Heart right ventricle (tissue), 16 donors: ENCODE data around the gene DNM3. TPM values are rescaled to one million over a fixed set of nuclear protein-coding genes. Genes with fewer than 3 reads are reported as not detected.

Experiments used
- ATAC-seq, 8 donors: fragments of 200-7000 bp; cut with Tn5 transposase; one replicate each; pipeline ENCODE4 v1.9.1; 2020; ENCODE audit warnings: mild to moderate bottlenecking in 8 of 8, moderate library complexity in 8 of 8, moderate number of reproducible peaks in 1 of 8
- DNase-seq, 2 donors: peaks; one replicate each; pipeline ENCODE4 v3.0.0-alpha.2; 2020
- H3K27ac ChIP-seq, 10 donors: fragments of 200-600 bp; sonication (generic) in 2 of 10; one replicate each; pipeline versions ENCODE4 v1.5.0 to v1.8.0; 2020 to 2022; ENCODE audit warnings: mild to moderate bottlenecking in 3 of 10
- H3K27me3 ChIP-seq, 7 donors: fragments of 200-600 bp; one replicate each; pipeline ENCODE4 v1.8.0; 2021 to 2022; ENCODE audit warnings: mild to moderate bottlenecking in 2 of 7
- H3K36me3 ChIP-seq, 9 donors: fragments of 200-600 bp; sonication (generic) in 1 of 9; one replicate each; pipeline versions ENCODE4 v1.5.0 to v1.8.0; 2020 to 2022; ENCODE audit warnings: mild to moderate bottlenecking in 2 of 9
- H3K4me1 ChIP-seq, 9 donors: fragments of 200-600 bp; sonication (generic) in 1 of 9; one replicate each; pipeline versions ENCODE4 v1.5.0 to v1.8.0; 2020 to 2022; ENCODE audit warnings: mild to moderate bottlenecking in 4 of 9
- H3K4me3 ChIP-seq, 10 donors: fragments of 200-600 bp; sonication (generic) in 2 of 10; one replicate each; pipeline versions ENCODE4 v1.5.0 to v1.8.0; 2020 to 2022; ENCODE audit warnings: mild to moderate bottlenecking in 7 of 10, moderate library complexity in 2 of 10
- H3K9me3 ChIP-seq, 11 donors: fragments of 200-600 bp in 10 of 11; sonication (generic) in 2 of 11; one replicate each; pipeline versions ENCODE4 v1.5.0 to v1.8.0; 2013 to 2022; ENCODE audit warnings: mild to moderate bottlenecking in 2 of 11, control low read depth in 1 of 11, moderate library complexity in 1 of 11
- CTCF ChIP-seq, 9 donors: fragments of 200-600 bp; sonication (generic) in 2 of 9; IDR thresholded peaks; one replicate each; pipeline versions ENCODE4 v1.5.0 to v1.8.0; 2021 to 2022; ENCODE audit warnings: antibody characterized with exemption in 9 of 9, mild to moderate bottlenecking in 5 of 9, moderate library complexity in 1 of 9
- WGBS, 2 donors: extraction: QIAGEN DNeasy Blood & Tissue Kit; methylation state at CpG; one replicate each; pipeline ENCODE4 v1.1.7; 2013; ENCODE audit warnings: inconsistent platforms in 1 of 2; 5-methylcytosine and 5-hydroxymethylcytosine counted together
- intact Hi-C, 10 donors: fragments of 100-400 bp; cut with DNase I; formaldehyde crosslinking; loops; one replicate each; pipeline versions ENCODE4 v1.11.1 to v1.14.2; 2022
- polyA plus RNA-seq, 2 donors: library from polyadenylated mRNA; stranded (reverse); fragments of 200-250 nt; gene quantifications; one replicate each; pipeline ENCODE4 v1.2.3, GENCODE V29; 2013
- total RNA-seq, 10 donors: library from RNA; stranded (reverse); fragmentation: NEBNext Ultra II Directional in 3 of 10; extraction: Animal tissue kit (Norgen Biotek cat#: 25700) in 3 of 10; gene quantifications; one replicate each; pipeline versions ENCODE4 v1.2.1 to v1.2.4, GENCODE V29; 2021 to 2023
- donor health status: Arrhythmogenic right ventricular cardiomyopathy.
- donor health status: ischemic (EF 13 %, LVEDD 7.1; RV severe dilation, severe dysfunction).
- donor health status: healthy with polysubstance abuse.
- donor health status: DM: no; HTN: yes; CAD: no.
- donor health status: DM: no; HTN: no; CAD: no.
- donor health status: ischemic (EF 25% LVEDD 6.9; RV normal size, moderate dysfunction).
- donor health status: ischemic (EF 25% LVEDD 5.7; RV mildly dilated, moderate dysfunction).
- donor health status: healthy.
- donor health status: DM: yes; HTN: yes; CAD: no.
- donor health status: Ischemic cardiomyopathy.
- donor health status: ischemic (EF 35%, LVEDD 5.7; RV mildly dilated, moderate dysfunction).
- donor health status: nonischemic (EF 11% LVEDD 7.7; RV severe dilation, severe dysfunction).
- donor health status: DM: yes; HTN: yes; CAD: no.
- donor health status: PGD.
- donor health status: ischemic (EF 29% LVEDD 5.4; RV normal size, mild dysfunction).
- donor health status: nonischemic (EF 23%, LVEDD 6.1; RV moderate dilation, normal function).

Gene DNM3
- total and polyA plus RNA-seq, 12 donors, result 0.77 to 2.8 (median 2.2) TPM

- H3K27me3 ChIP-seq, result no peaks in the 10 kb centered on the region
- H3K4me1 ChIP-seq, result peaks cover 8 to 59% (median 49%) of the 10 kb centered on the region in 9 donors
- TF ChIP-seq CTCF (IDR thresholded peaks at IDR 0.05), result no peak
- no peaks in the 10 kb centered on the region for H3K36me3 ChIP-seq
- peak in 3 of 8 donors; percentile 8 to 27 (median 22) for ATAC-seq
- 53 to 68% methylated on average over 5 of the region's 5 CpGs for WGBS, 2 donors
- DNase-seq, result no peak
- H3K4me3 ChIP-seq, result peak overlapping the region in 6 of 10 donors; percentile 3 to 27 (median 12)
- intact Hi-C loops, result loop anchor here in 2 of 10 donors (5.0 kb wide), 1 partner anchor 39 kb away; no protein-coding TSS in a partner anchor
- H3K27ac ChIP-seq, result peak overlapping the region; percentile 53 to 88 (median 82)
- H3K9me3 ChIP-seq, result no peaks in the 10 kb centered on the region
Observed at GRCh38 chr1:172357753-172358385, 516.6 kb downstream of the DNM3 start.

DNA sequence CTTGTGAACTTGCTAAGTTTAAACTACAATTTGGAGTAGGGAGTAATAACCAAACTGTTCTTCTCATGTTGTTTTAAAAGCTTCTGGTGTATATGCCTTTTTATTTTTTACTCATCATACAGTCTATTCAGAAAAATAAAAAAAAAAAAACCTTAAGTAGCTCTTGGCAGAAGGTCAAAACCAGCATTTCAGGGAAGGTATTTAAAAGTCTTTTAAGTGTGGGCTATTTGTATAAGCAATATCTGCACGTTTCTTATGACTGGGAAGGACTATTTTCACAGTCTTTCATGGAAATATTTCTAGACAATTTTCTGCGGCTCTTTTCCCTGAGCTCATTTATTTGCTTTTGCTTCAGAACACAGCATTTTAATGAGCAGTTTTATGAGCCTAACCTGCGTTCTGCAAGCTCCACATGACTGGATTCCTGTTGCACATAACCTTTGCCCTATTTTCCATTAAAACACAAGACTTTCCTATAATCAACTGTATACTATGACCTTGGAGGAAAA, 518.2 kb downstream of the DNM3 start:
- WGBS, 2 donors, result 24 to 29% methylated on average over 3 of the region's 3 CpGs

GRCh38 chr1:172360511-172360910, 519.2 kb downstream of the DNM3 start:
- no peak for DNase-seq
- intact Hi-C loops, result no loop called here
- Histone ChIP-seq H3K4me1 (peaks cover 8 to 59% (median 49%) of the 10 kb centered on the region in 9 donors), H3K9me3 (peaks cover 0 to 2% (median 0%) of the 10 kb centered on the region in 11 donors), H3K27me3 (no peaks in the 10 kb centered on the region), H3K36me3 (no peaks in the 10 kb centered on the region), H3K4me3 (no peak overlapping the region), H3K27ac (peak overlapping the region in 5 of 10 donors; percentile 9 to 88 (median 84))
- TF ChIP-seq CTCF (IDR thresholded peaks at IDR 0.05), result no peak
- ATAC-seq, result no peak
- 79 to 81% methylated on average over 2 of the region's 2 CpGs for WGBS, 2 donors

More for the DNA sequence above, 518.2 kb downstream of the DNM3 start:
- intact Hi-C loops, result loop anchor here in 2 of 10 donors (5.0 kb wide), 1 partner anchor 38 kb away; no protein-coding TSS in a partner anchor
- DNase-seq (no peak), ATAC-seq (no peak)
- no peaks in the 10 kb centered on the region for H3K27me3 ChIP-seq
- no peaks in the 10 kb centered on the region for H3K9me3 ChIP-seq
- H3K4me3 ChIP-seq, result peak overlapping the region in 2 of 10 donors; percentile 6 to 8
- no peak for TF ChIP-seq CTCF (IDR thresholded peaks at IDR 0.05)
- H3K36me3 ChIP-seq, result no peaks in the 10 kb centered on the region
- H3K4me1 ChIP-seq, result peaks cover 8 to 59% (median 49%) of the 10 kb centered on the region in 9 donors
- H3K27ac ChIP-seq, result peak overlapping the region in 8 of 10 donors; percentile 53 to 88 (median 82)

DNA sequence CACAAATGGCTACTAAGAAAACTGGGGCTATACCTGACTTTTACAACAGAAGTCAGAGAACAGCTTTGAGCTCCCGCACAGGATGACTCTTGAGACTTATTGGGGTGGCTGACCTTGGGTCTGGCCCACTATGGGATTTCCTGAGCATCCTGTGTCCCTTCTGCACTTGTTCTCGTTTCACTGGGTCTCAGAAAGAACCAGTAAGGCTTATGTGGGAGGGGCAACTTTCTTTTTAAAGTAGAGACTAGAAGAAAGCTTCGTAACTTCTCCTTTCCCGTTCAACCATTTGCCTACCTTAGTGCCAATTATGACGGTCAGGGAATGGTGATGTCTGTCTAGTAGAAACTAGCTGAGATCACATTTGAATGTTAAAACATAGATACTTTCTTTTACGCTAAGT, 519.7 kb downstream of the DNM3 start:
- Histone ChIP-seq H3K4me1 (peaks cover 8 to 56% (median 48%) of the 10 kb centered on the region in 9 donors), H3K9me3 (peaks cover 0 to 7% (median 0%) of the 10 kb centered on the region in 11 donors), H3K27me3 (no peaks in the 10 kb centered on the region), H3K36me3 (no peaks in the 10 kb centered on the region), H3K27ac (peak overlapping the region in 4 of 10 donors; percentile 9 to 88 (median 47)), H3K4me3 (no peak overlapping the region)
- DNase-seq, result no peak
- no peak for ATAC-seq
- no peak for TF ChIP-seq CTCF (IDR thresholded peaks at IDR 0.05)
- intact Hi-C loops, result no loop called here
- WGBS, 2 donors, result 71 to 83% methylated on average over 6 of the region's 6 CpGs
